GM21619 (cell line): ENCODE data around the gene EPG5.
"Not testable (repeated sequence)": the region's sequence is repeated elsewhere in the genome, so short reads cannot be mapped to it uniquely, and the experiment has no call there.

Experiments
- ATAC-seq: cut with Tn5 transposase; IDR thresholded peaks from one replicate; pipeline ENCODE4 v1.9.1; 2021; ENCODE audit not compliant: unreplicated experiment

The EPG5 gene

GRCh38 chr18:45967007-45967706, at the start of gene EPG5:
TSS of gene EPG5 (minus strand) at chr18:45967329. CDS start at chr18:45967239, 90 bp downstream.
- peak; percentile 96 for ATAC-seq

GRCh38 chr18:46013484-46014189, 46.5 kb upstream of the EPG5 start:
- ATAC-seq, result peak; percentile 66

GRCh38 chr18:46010676-46011075, 43.5 kb upstream of the EPG5 start:
- ATAC-seq, result no peak

GRCh38 chr18:46010050-46010449, 42.9 kb upstream of the EPG5 start:
- ATAC-seq, result no peak

GRCh38 chr18:46009125-46009840, 42.2 kb upstream of the EPG5 start:
- ATAC-seq, result no peak

- ATAC-seq, result no peak
Measured at GRCh38 chr18:46008531-46008930, 41.4 kb upstream of the EPG5 start.

- ATAC-seq, result no peak
Measured at GRCh38 chr18:46007165-46007564, 40.0 kb upstream of the EPG5 start.

GRCh38 chr18:46002934-46003333, 35.8 kb upstream of the EPG5 start:
- ATAC-seq, result no peak

GRCh38 chr18:46001892-46002291, 34.8 kb upstream of the EPG5 start:
- ATAC-seq, result no peak

GRCh38 chr18:46001074-46001473, 33.9 kb upstream of the EPG5 start:
- no peak for ATAC-seq

- no peak for ATAC-seq
Measured at GRCh38 chr18:45999536-45999935, 32.4 kb upstream of the EPG5 start.

- ATAC-seq, result no peak
Measured at GRCh38 chr18:45998244-45998643, 31.1 kb upstream of the EPG5 start.

GRCh38 chr18:45997700-45998151, 30.6 kb upstream of the EPG5 start:
- no peak for ATAC-seq

GRCh38 chr18:45995461-45995860, 28.3 kb upstream of the EPG5 start:
- ATAC-seq, result no peak

GRCh38 chr18:45993438-45993837, 26.3 kb upstream of the EPG5 start:
- ATAC-seq, result no peak

- not testable (repeated sequence) for ATAC-seq
Measured at GRCh38 chr18:45992527-45992926, 25.4 kb upstream of the EPG5 start.

- no peak for ATAC-seq
Measured at GRCh38 chr18:45991788-45992187, 24.7 kb upstream of the EPG5 start.

- no peak for ATAC-seq
Measured at GRCh38 chr18:45984546-45985235, 17.6 kb upstream of the EPG5 start.

- no peak for ATAC-seq
Measured at GRCh38 chr18:45981821-45982220, 14.7 kb upstream of the EPG5 start.

GRCh38 chr18:45980229-45980628, 13.1 kb upstream of the EPG5 start:
- ATAC-seq, result no peak

GRCh38 chr18:45978084-45978483, 11.0 kb upstream of the EPG5 start:
- ATAC-seq, result no peak
